GM19372 (cell line): Measurements from ENCODE around the gene TMEM250.

Source experiments
- ATAC-seq: cut with Tn5 transposase; IDR thresholded peaks from one replicate; pipeline ENCODE4 v1.9.1; 2021; ENCODE audit warnings: mild to moderate bottlenecking, low read depth, moderate library complexity; ENCODE audit not compliant: unreplicated experiment

TMEM250 gene

DNA sequence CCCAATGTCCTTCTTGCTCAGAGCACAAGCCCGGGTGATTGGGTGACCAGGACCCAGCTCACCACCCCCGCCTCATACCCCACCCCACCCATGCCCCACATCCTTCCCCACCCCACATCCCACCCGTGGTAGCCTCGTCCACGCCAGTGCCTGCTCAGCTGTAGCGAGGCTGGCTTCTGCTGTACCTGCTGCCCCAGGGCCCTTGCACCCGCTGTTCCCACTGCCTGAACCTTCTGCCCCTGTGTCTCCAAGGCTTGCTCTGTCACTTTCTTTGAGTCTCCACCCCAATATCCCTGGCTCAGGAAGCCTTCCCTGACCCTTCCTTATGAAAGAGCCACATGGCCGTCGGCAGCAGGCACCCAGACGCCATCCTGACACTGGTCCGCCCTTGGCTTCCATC, 20.5 kb downstream of the TMEM250 start:
- no peak for ATAC-seq

DNA sequence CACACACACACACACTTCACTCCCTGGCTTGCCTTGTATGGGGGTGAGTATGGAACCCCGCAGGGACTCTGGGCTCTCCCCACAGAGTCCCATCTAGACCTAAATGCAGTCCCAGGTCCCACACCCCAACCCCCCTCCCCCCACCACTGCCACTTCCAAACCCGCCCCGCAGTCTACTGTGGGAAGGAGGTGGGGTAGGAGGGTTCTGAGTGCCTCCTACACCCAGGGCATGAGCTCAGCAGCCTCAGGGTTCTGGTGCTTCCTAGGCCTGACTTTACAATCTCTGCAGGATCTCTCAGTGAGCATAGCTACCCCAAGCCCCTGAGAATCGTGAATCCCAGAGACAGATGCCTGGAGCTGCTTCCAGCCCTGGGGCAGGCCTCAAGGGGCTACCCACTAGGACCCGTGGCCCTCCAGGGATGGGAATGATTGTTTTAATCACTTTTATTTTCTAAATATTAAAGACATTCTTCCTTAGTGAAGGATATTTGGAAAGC, 22.1 kb downstream of the TMEM250 start:
- ATAC-seq = no peak

DNA sequence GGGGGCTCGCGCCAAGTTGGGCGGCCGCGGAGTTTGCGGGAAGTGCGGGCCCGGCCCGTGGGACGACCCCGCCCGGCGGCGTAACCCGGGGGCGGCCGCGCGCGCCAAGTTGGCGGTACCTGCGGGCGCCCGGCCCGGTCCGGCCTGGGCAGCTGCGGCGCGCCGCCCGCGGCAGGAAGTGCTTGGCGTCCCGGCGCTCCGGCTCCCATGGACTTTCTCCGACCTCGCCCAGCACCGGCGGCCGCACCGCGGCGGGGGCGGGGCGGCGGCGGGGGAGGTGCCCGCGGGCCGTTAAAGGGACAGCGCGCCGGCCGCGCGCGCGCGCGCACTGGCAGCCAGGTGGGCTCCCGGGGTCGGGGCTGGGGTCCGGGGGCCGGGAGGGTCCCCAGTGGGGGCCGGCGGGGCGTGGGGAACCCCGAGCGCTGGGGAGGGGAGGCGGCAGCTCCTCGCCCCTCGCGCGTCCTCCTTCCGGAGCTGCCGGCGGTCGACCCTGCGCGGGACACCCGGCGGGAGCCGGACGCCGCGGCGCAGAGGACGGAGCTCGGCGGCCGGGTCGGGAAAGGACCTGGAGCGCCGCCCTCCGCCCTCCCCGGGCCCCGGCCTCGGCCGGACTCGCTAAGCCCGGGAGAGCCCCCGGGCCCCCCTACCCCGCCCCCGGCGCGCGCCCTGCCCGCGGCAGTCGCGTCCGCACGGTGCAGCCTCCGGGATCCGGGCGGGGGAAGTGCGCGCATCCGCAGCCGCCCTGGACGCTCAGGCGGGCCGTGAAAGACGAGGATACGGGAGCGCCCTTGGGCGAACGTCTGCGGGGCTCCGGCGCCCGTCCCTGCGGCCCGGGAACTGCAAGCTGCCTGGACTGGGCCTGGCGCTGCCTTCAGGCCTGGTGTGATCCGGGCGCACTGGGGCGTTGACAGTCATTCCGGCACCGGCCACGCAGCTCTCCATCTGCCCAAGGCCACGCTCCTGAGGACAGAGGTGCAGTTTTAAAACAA, 23.3 kb downstream of the TMEM250 start, which contains the start of gene NACC2:
Gene NACC2 (minus strand): TSS at position 220 of the 989 bp plus-strand sequence. CDS start 44,768 bp downstream, outside the sequence.
- ATAC-seq = no peak

DNA sequence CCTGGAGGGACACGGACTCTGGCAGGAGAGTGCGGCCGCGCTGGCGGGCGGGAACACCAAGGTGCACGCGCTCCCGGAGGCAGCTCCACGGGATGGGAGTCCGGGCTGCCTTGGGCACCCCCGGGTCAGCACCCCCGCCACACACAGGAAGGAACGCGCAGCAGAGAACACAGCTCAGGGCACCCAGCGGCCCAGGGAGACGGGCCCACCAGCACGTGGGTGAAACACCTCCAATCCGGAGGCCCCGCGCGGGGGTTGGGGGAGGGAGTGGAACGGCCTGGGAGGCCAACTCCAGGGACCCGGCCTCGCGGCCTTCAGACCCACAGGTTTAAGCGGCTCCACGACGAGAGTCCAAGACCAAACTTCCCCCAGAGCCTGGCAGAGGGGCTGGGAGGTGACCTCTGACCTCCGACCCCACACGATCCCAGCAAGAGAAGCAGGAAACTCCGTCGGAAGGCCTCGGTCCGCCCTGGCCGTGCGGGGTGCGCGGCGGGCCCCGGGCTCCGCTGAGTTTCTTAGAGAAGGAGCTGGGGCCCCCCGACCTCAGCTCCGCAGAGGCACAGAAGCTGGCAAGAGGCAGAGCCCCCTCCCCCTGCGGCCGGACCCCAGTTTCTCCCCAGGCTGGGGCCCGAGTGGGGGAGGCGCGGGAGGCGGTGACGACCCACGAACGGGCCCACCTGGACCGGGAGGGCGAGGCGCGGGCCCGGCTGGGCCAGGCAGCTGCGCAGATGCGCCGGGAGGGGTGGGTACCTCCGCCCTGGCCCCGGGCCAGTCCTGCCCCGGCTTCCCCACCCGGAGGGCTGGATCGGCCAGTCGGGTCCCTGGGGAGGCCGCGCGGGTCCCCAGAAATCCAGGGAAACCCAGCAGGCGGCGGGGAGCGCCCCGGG, 24.4 kb downstream of the TMEM250 start:
- ATAC-seq = no peak

DNA sequence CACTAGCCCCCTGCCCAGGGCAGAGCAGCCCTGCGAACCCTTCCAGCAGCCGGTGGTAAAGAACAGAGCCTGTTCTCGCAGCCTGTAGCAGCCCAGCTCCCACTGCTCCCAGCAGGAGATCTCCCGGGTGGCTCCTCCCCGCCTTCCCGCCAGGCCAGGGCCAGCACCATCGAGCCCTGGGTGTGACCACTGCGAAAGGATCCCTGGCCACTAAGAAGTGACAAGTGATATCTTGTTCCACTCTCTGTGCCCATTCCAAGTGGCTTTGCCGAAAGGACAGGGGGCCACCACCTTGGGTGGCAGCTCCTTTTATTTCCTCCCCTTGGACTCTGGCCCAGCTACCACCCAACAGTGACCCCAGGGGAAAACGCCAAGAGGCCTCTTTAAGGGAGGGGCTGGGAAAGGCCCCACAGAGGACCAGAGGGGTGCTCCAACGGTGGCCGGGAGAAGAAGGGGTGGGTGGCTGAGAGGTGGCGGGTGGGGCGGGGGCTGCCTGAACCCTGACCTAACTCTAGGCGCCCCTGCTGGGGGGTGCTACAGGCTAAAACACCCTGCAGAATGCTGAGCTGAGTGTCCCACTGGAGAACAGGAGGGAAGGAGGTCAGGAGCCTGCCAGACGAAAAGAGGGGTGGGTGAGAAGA, 25.2 kb downstream of the TMEM250 start:
- ATAC-seq = no peak

DNA sequence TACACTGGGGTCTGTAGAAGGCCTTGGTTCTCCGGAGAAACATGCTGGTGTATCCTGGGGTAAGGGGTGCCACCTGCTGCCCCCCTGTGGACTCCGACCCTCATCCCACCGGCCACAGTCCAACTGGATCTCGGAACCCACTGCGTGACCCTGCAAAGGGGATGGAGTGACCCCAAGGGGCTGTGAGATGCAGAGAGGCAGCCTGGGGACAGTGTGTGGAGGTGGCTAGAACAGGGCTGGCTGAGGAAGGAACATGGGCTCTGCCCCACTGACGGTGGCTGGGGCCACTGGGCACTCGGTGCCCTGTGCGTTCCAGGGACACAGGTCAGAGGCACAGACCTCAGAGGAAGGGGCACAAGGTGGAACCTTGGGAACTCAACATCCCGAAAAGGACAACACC, 25.9 kb downstream of the TMEM250 start:
- ATAC-seq = no peak

DNA sequence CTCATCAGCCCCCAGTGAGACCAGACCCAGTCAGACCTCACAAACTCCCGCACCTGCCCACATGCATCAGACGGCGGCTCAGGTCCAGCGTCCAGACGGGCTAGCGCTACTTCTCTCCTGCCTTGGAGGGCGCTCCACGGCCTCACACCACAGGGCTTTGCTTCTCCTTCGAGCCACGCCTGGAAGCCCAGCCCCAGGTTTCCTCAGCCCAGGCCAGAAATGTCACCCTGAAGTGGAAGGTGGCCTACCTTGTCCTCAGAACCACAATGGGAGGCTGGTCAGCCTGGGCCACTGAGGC, 26.4 kb downstream of the TMEM250 start:
- no peak for ATAC-seq

DNA sequence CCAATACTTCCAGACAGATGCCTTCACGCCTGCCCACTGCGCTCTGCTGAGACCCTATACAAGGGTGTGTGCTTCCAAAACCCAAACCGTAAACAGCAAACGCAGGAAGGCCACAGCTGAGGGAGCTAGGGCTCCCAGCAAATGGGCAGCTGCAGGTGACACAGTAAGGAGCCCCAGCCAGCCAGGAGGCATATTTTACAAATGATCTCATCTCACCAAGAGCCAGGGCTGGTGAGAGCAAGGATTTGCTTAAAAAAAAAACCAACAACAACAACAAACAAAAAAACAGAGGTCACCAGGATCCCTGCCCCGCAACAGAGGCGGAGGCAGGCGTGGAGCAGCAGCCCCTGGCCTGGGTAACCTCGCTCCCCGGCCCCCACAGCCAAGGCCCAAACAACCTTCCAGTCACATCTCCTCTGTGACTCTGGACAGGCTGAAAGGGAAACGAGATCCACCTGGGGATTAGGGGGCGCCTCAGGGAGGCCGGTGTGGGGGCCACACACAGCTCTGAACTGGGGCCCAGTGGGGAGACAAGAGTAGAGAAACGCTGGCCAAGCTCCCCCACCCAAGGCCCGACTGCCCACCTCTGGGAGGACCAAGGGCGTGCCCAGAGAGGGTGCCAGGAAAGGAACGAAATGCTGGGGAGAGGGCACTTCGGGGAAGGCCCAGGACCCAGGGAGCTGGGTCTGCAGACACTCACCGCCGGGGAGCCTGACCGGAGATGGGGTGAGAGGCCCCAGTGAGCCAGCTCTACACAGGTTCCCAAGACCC, 26.9 kb downstream of the TMEM250 start:
- no peak for ATAC-seq

DNA sequence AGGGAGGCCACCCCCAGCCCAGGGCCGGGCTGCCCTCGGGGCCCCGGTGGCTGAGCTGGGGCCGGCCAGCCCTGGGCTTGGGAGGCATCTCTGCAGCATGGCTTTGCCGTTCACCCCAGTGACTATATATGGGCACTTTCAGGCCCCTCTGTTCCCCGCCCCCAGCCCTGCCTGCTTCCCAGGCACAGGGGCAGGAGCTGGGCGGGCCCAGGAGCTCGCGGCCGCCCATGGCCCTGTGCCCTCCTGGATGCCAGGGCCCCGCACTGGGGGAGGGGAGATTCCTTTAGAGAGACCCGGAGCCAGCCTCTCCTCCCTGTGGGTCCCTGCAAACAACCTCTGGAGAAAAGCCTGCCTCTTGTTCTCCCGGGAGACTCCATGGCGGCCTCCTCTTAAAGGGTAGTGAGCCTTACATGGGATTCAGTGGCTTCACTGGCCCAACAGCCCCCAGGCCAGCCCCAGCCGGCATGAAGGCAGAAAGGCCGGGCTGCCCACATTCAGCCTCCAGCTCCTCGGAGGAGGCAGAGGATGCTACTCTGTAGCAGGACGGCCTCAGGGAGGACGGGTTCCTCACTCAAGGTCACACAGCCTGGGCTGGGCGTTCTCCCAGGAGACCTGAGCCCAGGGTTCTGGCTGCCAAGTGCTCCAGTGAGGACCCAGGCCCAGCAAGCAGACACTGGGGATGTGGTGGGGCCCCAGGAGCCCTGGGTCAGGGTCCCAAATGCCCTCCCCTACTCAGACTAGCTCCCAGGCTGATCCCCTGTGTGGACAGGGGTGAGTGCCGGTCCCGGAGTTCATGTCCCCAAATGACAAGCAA, 27.7 kb downstream of the TMEM250 start:
- ATAC-seq = no peak

DNA sequence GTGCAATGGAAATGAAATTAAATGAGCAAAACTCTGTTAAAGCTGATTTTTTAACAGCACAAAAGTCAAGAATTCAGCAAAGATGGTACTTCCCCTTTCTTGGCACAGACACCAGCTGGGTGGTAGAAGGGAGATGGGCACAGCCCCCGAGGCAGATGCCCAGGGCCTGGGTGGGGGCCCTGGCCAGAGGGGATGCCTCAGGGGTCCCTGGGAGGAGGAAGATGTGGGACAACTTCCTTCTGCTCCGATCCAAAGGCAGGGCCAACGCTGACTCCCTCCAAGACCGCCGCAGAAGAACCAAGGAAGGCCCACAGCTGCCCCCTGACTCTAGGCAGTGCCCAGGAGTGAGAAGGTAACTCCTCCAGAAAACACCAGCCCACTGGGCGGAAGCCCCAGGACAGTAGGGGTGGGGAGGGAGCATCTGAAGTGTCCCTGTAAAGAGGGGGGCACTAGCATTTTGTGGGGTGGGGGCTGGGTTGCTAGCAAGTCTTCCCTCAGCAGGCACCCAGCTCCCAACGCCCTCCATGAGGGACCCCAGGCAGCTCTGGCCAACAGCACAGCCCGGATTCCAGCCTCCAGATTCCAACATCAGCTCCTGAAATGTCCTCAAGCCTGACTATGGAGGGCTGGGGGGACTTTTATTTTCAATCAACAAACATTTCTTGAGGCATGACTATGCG, 28.5 kb downstream of the TMEM250 start:
- ATAC-seq = no peak

DNA sequence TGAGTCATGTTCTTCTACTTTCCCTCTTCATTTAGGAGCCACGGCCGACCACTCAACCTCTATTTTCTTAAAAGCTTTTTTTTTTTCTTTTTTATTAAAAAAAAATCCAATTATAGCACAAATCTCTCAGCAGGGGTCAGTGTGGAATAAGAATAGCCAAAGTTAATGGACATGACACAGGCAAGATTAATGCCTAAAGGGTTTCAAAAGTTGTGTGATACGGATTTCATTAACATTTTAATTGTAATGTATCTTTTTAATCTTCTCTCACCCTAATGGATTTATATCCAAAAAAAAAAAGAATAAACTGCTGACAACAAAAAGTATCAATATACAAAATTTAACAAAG, 29.0 kb downstream of the TMEM250 start:
- ATAC-seq = no peak

DNA sequence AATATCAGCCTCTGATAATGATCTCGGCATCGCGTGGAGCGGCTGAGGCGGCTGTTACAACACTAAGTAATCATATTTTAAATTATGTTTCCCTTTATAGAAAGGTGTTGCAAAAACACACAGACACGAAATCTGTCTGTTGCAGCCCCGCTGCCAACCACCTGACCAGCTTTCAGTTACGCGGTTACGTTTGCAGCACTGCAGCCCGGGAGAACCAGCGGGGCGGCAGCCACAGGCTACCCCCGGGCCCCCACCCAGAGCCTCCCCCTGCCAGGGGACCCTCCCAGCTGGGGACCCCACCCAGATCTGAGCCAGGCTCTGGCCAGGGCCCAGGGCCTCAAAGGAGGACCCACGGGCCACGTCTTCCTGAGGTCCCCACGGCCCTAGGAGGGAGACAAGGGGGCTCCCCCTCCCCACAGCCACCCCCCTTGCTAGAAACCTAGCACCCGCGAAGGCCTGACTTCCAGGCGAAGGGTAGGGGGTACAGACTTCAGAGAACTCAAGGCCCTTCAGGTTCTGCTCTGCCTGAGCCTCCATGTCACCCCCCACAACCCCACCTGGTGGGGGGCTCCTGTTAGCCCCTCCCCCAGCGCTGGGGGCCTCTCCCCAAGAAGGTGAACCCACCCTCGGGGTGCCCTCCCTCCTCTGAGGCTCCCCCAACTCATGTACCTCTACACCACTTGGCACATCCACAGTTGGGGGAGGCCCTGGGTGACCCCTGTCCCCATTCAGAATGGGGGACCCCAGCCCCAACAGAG, 29.6 kb downstream of the TMEM250 start:
- no peak for ATAC-seq

DNA sequence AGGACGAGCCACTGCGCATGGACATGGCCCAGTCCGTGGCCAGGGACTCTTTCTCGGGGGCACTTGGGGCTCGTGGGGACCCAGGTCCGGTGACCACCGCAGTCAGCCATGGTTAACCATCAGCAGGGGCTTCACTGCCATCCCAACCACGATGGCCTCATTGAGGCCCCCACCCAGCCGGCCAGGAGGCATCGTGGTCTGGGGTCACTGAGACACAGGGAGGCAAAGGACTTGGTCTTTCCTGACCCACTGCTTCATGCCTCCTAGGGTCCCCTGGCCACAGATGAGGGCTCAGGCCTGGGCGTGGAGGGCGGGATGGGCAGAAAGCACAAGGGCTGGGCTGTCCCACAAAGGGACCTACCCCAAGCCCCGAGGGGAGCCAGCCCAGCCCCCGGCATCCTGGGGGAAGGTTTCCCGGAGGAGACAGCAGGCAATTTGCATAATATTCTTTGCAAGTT, 30.2 kb downstream of the TMEM250 start:
- no peak for ATAC-seq

DNA sequence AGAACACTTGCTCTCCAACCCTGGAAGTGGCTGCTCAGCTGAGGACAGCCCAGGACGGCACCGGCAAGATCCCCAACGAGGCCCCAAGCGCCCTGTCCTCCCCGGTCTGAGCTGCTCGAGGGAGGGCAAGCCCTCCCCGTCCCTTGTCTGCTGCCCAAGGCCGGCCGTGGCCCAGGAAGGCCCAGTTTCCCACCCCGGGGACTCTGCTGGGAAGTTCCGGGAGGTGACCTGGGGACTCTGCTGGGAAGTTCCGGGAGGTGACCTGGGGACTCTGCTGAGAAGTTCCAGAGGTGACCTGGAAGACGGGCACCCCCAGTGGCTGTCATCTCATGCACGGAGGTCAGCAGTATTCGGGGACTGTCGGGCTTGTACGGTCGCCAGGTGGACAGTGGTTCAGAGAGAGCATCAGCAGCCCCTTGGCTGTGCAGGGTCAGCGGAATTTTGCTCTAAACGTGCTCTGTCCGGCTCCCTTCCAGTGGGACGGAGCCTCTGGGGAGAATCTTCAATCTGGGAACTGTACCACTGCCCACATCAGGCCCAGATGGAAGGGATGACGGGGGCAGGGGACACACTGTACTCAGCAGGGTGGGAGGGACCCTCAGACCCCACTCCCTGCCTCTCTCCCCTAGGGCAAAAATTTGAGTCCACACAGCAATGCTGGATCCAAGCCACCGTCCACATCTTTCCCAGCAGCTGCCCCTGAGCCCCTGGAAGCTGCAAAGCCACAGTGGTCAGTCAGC, 30.8 kb downstream of the TMEM250 start:
- no peak for ATAC-seq

DNA sequence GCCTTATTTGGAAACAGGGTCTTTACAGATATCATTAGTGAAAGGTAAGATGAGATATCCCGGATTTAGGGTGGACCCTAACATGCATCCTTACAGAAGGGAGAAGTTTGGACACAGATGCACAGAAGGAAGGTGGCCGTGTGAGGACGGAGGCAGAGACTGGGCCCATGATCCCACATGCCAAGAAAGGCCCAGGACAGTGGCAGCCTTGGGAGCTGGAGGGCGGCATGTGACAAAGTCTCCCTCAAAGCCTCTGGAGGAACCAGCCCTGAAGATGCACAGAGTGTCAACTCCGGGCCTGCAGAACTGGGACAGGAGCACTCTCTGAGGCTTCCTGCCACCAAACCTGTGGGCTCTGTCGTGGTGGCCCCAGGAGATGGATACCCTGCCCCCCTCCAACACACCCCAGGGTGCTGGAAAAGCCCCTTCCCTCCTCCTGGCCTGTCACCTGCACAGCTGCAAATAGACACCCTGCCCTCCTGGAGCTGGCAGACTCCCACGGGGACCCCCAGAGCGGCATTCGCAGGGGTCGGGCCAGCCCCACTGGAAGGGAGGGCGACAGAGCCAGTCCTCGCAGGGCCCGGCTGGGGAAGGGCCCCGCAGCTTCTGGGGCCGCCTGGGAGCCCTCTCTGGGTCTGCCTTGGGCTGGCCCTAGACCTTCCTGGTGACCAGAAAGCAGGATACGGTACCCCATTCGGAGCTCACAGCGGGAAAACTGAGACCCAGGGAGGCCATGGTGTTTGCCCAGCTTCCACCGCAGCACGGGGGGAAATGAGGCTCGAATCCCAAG, 31.5 kb downstream of the TMEM250 start:
- ATAC-seq = no peak

DNA sequence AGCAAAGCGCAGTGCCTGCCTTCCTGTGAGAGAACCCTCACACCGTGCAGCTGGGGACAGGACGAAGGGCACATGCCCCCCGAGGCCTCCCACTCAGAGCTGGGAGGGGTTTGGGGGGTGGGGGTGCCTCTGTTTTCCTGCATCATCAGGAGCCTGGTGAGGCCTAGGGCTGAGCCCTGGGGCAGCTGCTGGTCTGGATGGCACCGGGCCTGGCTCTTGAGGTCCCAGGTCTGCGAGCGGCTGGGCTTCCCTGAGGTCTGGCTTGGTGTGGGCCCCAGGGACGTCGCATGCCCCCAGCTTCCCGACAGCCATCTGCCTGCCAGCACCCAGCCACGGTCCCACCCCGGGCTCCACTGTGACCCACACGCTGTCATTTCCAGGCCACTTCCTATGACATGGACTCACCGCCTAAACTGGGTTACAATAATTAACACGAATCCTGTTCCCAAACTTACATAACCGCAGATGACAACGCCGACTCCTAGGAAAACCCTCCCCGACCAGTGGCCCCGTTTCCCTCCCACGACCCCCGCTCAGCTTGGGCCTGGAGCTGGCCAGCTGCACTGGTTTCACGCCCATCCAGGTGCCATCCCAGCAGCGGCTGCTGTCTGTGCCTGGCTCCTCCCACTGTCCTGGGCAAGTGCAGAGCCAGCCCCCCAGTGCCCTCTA, 32.3 kb downstream of the TMEM250 start:
- no peak for ATAC-seq
